ENCODE results near the gene TTLL5. TPM values are rescaled to one million over a fixed set of nuclear protein-coding genes. Genes with fewer than 3 reads are reported as not detected.

Gene TTLL5
- total RNA-seq, 1 donor from 2014 or later: 39.6 TPM

GRCh38 chr14:75718199-75718598, 57.2 kb downstream of the TTLL5 start:
- H3K4me3 ChIP-seq (ENCODE audit: low read depth, low read length): no peak overlapping the region
- TF ChIP-seq CTCF (conservative IDR thresholded peaks at IDR 0.05; ENCODE audit: low read depth, low read length): no peak
- no peak for DNase-seq (ENCODE audit: low read depth)

- DNase-seq (ENCODE audit: low read depth): no peak
- no peak overlapping the region for H3K4me3 ChIP-seq (ENCODE audit: low read depth, low read length)
- no peak for TF ChIP-seq CTCF (conservative IDR thresholded peaks at IDR 0.05; ENCODE audit: low read depth, low read length)
Observed at GRCh38 chr14:75720116-75720515, 59.1 kb downstream of the TTLL5 start.

GRCh38 chr14:75720842-75721498, 59.9 kb downstream of the TTLL5 start:
- H3K4me3 ChIP-seq (ENCODE audit: low read depth, low read length): no peak overlapping the region
- no peak for TF ChIP-seq CTCF (conservative IDR thresholded peaks at IDR 0.05; ENCODE audit: low read depth, low read length)
- DNase-seq (ENCODE audit: low read depth): no peak

- H3K4me3 ChIP-seq (ENCODE audit: low read depth, low read length): no peak overlapping the region
- no peak for DNase-seq (ENCODE audit: low read depth)
- no peak for TF ChIP-seq CTCF (conservative IDR thresholded peaks at IDR 0.05; ENCODE audit: low read depth, low read length)
Observed at GRCh38 chr14:75723716-75724115, 62.7 kb downstream of the TTLL5 start.

GRCh38 chr14:75724414-75725204, 63.6 kb downstream of the TTLL5 start:
- TF ChIP-seq CTCF (conservative IDR thresholded peaks at IDR 0.05; ENCODE audit: low read depth, low read length): no peak
- no peak for DNase-seq (ENCODE audit: low read depth)
- H3K4me3 ChIP-seq (ENCODE audit: low read depth, low read length): no peak overlapping the region

GRCh38 chr14:75725481-75725880, 64.4 kb downstream of the TTLL5 start:
- no peak for TF ChIP-seq CTCF (conservative IDR thresholded peaks at IDR 0.05; ENCODE audit: low read depth, low read length)
- H3K4me3 ChIP-seq (ENCODE audit: low read depth, low read length): no peak overlapping the region
- no peak for DNase-seq (ENCODE audit: low read depth)

Measured in epithelial cell of proximal tubule (primary cell).